Endothelial cell of umbilical vein (primary cell): ENCODE data around the gene MAML2. TPM values are rescaled to one million over a fixed set of nuclear protein-coding genes. Genes with fewer than 3 reads are reported as not detected.

ENCODE experiments used
- BruUV-seq: library from RNA; stranded (reverse); fragments of 400-500 nt; replicated peaks from 2 replicates; lab custom pipeline; 2021; lab: Mats Ljungman, UMichigan
- CTCF ChIA-PET: fragments of 300-600, 350-600 bp; sonication (Branson Sonifier 250); formaldehyde crosslinking; loops from one replicate; lab custom pipeline; 2021; ENCODE audit warnings: antibody characterized with exemption, inconsistent platforms; lab: Charles Lee
- POLR2A ChIA-PET: fragments of 300-600, 350-600 bp; sonication (Branson Sonifier 250); formaldehyde crosslinking; loops from one replicate; lab custom pipeline; 2021; ENCODE audit warnings: antibody characterized with exemption, inconsistent platforms; lab: Charles Lee
- DNase-seq: peaks from one replicate; pipeline ENCODE4 v3.0.0-alpha.2; 2011; ENCODE audit warnings: low read depth, low spot score
- FAIRE-seq: peaks from 2 replicates; lab custom pipeline; 2011; peaks lifted over from hg19 to GRCh38; lab: Jason Lieb, UNC
- H2AFZ ChIP-seq: 2 replicates; pipeline ENCODE4 v1.6.0; 2012; ENCODE audit warnings: low read depth, low read length, control low read depth, inconsistent platforms
- H3K27ac ChIP-seq: 2 replicates; pipeline ENCODE4 v1.5.1; 2011; ENCODE audit warnings: low read depth, mild to moderate bottlenecking, control low read depth, low read length, moderate library complexity; ENCODE audit not compliant: insufficient read depth
- H3K27me3 ChIP-seq, 2 experiments: 2 replicates each; pipeline versions ENCODE4 v1.6.0 to v1.6.1; 2011; ENCODE audit warnings: low read length in 2 of 2, mixed read lengths in 1 of 2; ENCODE audit not compliant: control insufficient read depth in 2 of 2, insufficient read depth in 2 of 2
- H3K36me3 ChIP-seq, 2 experiments: 2 replicates in 1 of 2; 3 replicates in 1 of 2; pipeline ENCODE4 v1.5.1; 2011; ENCODE audit warnings: low read length in 2 of 2, mild to moderate bottlenecking in 1 of 2, moderate library complexity in 1 of 2; ENCODE audit not compliant: control insufficient read depth in 2 of 2, insufficient read depth in 2 of 2; ENCODE audit errors: extremely low read depth in 1 of 2
- H3K4me1 ChIP-seq: 3 replicates; pipeline ENCODE4 v1.5.1; 2011; ENCODE audit warnings: mild to moderate bottlenecking, low read length; ENCODE audit not compliant: control insufficient read depth, insufficient read depth; ENCODE audit errors: extremely low read depth
- H3K4me2 ChIP-seq: 2 replicates; pipeline ENCODE4 v1.6.1; 2011; ENCODE audit warnings: low read length, control low read depth, mixed read lengths; ENCODE audit not compliant: insufficient read depth
- H3K4me3 ChIP-seq, 3 experiments: fragments of 200-600 bp in 1 of 3; sonication (generic), shearing (Covaris generic) in 1 of 3; replicated peaks in 1 of 3; 2 replicates each; pipeline ENCODE4 v1.5.1; 2011 to 2016; ENCODE audit warnings: control low read depth in 3 of 3, low read length in 3 of 3, mild to moderate bottlenecking in 2 of 3, inconsistent platforms in 1 of 3, low read depth in 1 of 3, moderate library complexity in 1 of 3; ENCODE audit not compliant: insufficient read depth in 1 of 3
- H3K79me2 ChIP-seq: 2 replicates; pipeline ENCODE4 v1.6.0; 2012; ENCODE audit warnings: low read length, inconsistent platforms; ENCODE audit not compliant: control insufficient read depth, insufficient read depth
- H3K9ac ChIP-seq: replicated peaks from 2 replicates; pipeline ENCODE3; 2011; ENCODE audit warnings: low read length, control low read depth; ENCODE audit not compliant: insufficient read depth; ENCODE audit errors: extremely low read depth
- H3K9me1 ChIP-seq: replicated peaks from 3 replicates; pipeline ENCODE4 v1.6.0; 2011; ENCODE audit warnings: mild to moderate bottlenecking, low read length; ENCODE audit not compliant: control insufficient read depth, insufficient read depth; ENCODE audit errors: extremely low read depth
- H3K9me3 ChIP-seq: replicated peaks from 2 replicates; pipeline ENCODE4 v1.5.1; 2012; ENCODE audit warnings: low read length, inconsistent platforms; ENCODE audit not compliant: control insufficient read depth, insufficient read depth
- H4K20me1 ChIP-seq: replicated peaks from 2 replicates; pipeline ENCODE3; 2011; ENCODE audit warnings: mild to moderate bottlenecking, low read length; ENCODE audit not compliant: control insufficient read depth, insufficient read depth; ENCODE audit errors: extremely low read depth
- CTCF ChIP-seq, 2 donors: IDR thresholded peaks; 1 replicate in 1 of 2; 2 replicates in 1 of 2; pipeline ENCODE4 v1.5.1; 2011; ENCODE audit warnings: low read length in 2 of 2, mild to moderate bottlenecking in 2 of 2, moderate library complexity in 2 of 2, control low read depth in 1 of 2, inconsistent platforms in 1 of 2, low read depth in 1 of 2; ENCODE audit not compliant: insufficient read depth in 1 of 2; ENCODE audit errors: extremely low read depth in 1 of 2
- EZH2 ChIP-seq: IDR thresholded peaks from 2 replicates; pipeline ENCODE4 v1.6.1; 2012; ENCODE audit warnings: borderline replicate concordance, low read depth, mild to moderate bottlenecking, moderate library complexity, low read length, inconsistent platforms; ENCODE audit not compliant: severe bottlenecking
- FOS ChIP-seq: IDR thresholded peaks from 2 replicates; pipeline ENCODE4 v1.6.1; 2011; ENCODE audit warnings: mild to moderate bottlenecking, low read length, moderate library complexity, borderline replicate concordance; ENCODE audit not compliant: insufficient read depth
- GATA2 ChIP-seq: IDR thresholded peaks from 2 replicates; pipeline ENCODE4 v1.7.0; 2011; ENCODE audit warnings: low read depth, mild to moderate bottlenecking, moderate library complexity, mixed read lengths, low read length; ENCODE audit not compliant: insufficient read length, insufficient read depth
- JUN ChIP-seq: IDR thresholded peaks from 2 replicates; pipeline ENCODE4 v1.6.1; 2011; ENCODE audit warnings: borderline replicate concordance, low read depth; ENCODE audit not compliant: insufficient read length, insufficient read depth
- MAX ChIP-seq: IDR thresholded peaks from 2 replicates; pipeline ENCODE4 v1.6.1; 2011; ENCODE audit not compliant: insufficient read depth, insufficient read length
- MYC ChIP-seq: IDR thresholded peaks from one replicate; pipeline ENCODE4 v1.6.1; 2011; ENCODE audit warnings: mild to moderate bottlenecking, low read depth, low read length
- POLR2A ChIP-seq: IDR thresholded peaks from 2 replicates; pipeline ENCODE4 v1.6.1; 2012; ENCODE audit warnings: low read depth, mild to moderate bottlenecking, control low read depth, low read length
- POLR2AphosphoS5 ChIP-seq: IDR thresholded peaks from 2 replicates; pipeline ENCODE4 v1.6.1; 2012; ENCODE audit warnings: low read depth, mild to moderate bottlenecking, control low read depth, low read length, moderate library complexity; ENCODE audit not compliant: insufficient read depth
- dilution Hi-C: fragments of 300-500 bp; cut with MboI; formaldehyde crosslinking; loops from one replicate; pipeline ENCODE4 v1.15.0; 2019; ENCODE audit warnings: low sequenced_read_pairs; ENCODE audit not compliant: extremely low pct_ligation_motif_present
- intact Hi-C: fragments of 100-400 bp; cut with micrococcal nuclease; formaldehyde crosslinking; loops from one replicate; pipeline ENCODE4 v1.10.0; 2022
- polyA plus RNA-seq, 4 experiments: library from polyadenylated mRNA; depleted of rRNA in 3 of 4; stranded (reverse) in 3 of 4; unstranded in 1 of 4; fragments of >200 nt; gene quantifications; 2 replicates each; pipeline versions ENCODE4 v1.2.1 to v1.2.3, GENCODE V29; 2011 to 2012; ENCODE audit warnings: missing spikeins in 1 of 4
- total RNA-seq: library from RNA; stranded (reverse); gene quantifications from 2 replicates; pipeline ENCODE4 v1.2.3, GENCODE V29; 2021

The MAML2 gene
- total and polyA plus RNA-seq, 2 donors (not counting 3 experiments of a cell fraction or from before 2014, with no cell fraction given): 12.4 to 16.8 TPM

GRCh38 chr11:96200243-96200642 lies 142.8 kb downstream of the MAML2 start:
- intact Hi-C loops (no loop called here), dilution Hi-C loops (no loop called here)
- BruUV-seq: no TSS peak
- Histone ChIP-seq H3K36me3 (no peaks in the 10 kb centered on the region), H3K4me3 (no peak overlapping the region), H3K4me1 (peaks cover 6% of the 10 kb centered on the region), H3K27ac (no peak overlapping the region), H3K27me3 (no peaks in the 10 kb centered on the region), H2AFZ (no peak overlapping the region), H3K9me1 (no peaks in the 10 kb centered on the region), H3K9ac (no peak overlapping the region), H3K9me3 (no peaks in the 10 kb centered on the region), H4K20me1 (no peaks in the 10 kb centered on the region), H3K79me2 (no peaks in the 10 kb centered on the region), H3K4me2 (no peak overlapping the region)
- CTCF ChIA-PET: interaction anchor here (0.7 to 2.2 kb wide), 3 partner anchors 8 to 143 kb away, joined by 3 to 10 read pairs (median 4); partner anchors contain the start of gene MAML2
- TF ChIP-seq GATA2 (no peak), JUN (no peak), CTCF (IDR thresholded peaks at IDR 0.05; ENCODE audit: extremely low read depth in 1 of 2, insufficient read depth in 1 of 2, low read depth in 1 of 2, low read length in 2 of 2) (no peak), POLR2AphosphoS5 (no peak), MYC (no peak), EZH2 (no peak), POLR2A (no peak), MAX (no peak), FOS (no peak)
- no peak for FAIRE-seq
- DNase-seq: peak; percentile 11
- POLR2A ChIA-PET: no interaction called here
